HepG2 (cell line): ENCODE results near the gene GRB10. TPM values are rescaled to one million over a fixed set of nuclear protein-coding genes. Genes with fewer than 3 reads are reported as not detected.

Experiments
- ATAC-seq: fragments of 200-7000 bp; cut with Tn5 transposase; 3 replicates; pipeline ENCODE4 v1.9.1; 2020; ENCODE audit warnings: mild to moderate bottlenecking, moderate library complexity
- BruUV-seq: library from RNA; stranded (reverse); fragments of 400-500 nt; replicated peaks from 2 replicates; lab custom pipeline; 2021; lab: Mats Ljungman, UMichigan
- CTCF ChIA-PET: fragments of 300-600 bp; formaldehyde crosslinking; extraction: SDS; loops from one replicate; lab custom pipeline; 2021; ENCODE audit warnings: low total read pairs, inconsistent platforms, low intra/inter-chr PET ratio; lab: Yijun Ruan, JAX
- POLR2A ChIA-PET: fragments of 350-600 bp; sonication (Branson Sonifier 250); formaldehyde crosslinking; loops from one replicate; lab custom pipeline; 2020; ENCODE audit warnings: antibody characterized with exemption, inconsistent platforms; lab: Yijun Ruan, JAX
- DNase-seq: peaks from one replicate; pipeline ENCODE4 v3.0.0-alpha.2; 2015; ENCODE audit warnings: low spot score
- FAIRE-seq: peaks from 3 replicates; lab custom pipeline; 2011; peaks lifted over from hg19 to GRCh38; lab: Jason Lieb, UNC
- H2AFZ ChIP-seq: one replicate; pipeline ENCODE4 v1.6.1; 2011; ENCODE audit warnings: low read length, inconsistent platforms
- H3K27ac ChIP-seq: fragments of 300-600 bp; 3 replicates; pipeline ENCODE4 v1.8.0; 2011; ENCODE audit warnings: mixed run types, mild to moderate bottlenecking, mixed read lengths, low read length, inconsistent platforms; ENCODE audit not compliant: insufficient read depth; ENCODE audit errors: extremely low read length
- H3K27me3 ChIP-seq, 2 experiments: fragments of 200-600 bp in 1 of 2; 2 replicates in 1 of 2; 3 replicates in 1 of 2; pipeline versions ENCODE4 v1.6.0 to v1.8.0; 2011; ENCODE audit warnings: low read length in 2 of 2, mild to moderate bottlenecking in 2 of 2, moderate library complexity in 2 of 2, inconsistent platforms in 1 of 2; ENCODE audit not compliant: insufficient read depth in 2 of 2, control insufficient read depth in 1 of 2
- H3K36me3 ChIP-seq, 2 experiments: fragments of 200-600 bp in 1 of 2; replicated peaks in 1 of 2; 2 replicates in 1 of 2; 3 replicates in 1 of 2; pipeline versions ENCODE4 v1.5.1 to v1.8.0; 2011; ENCODE audit warnings: low read length in 2 of 2, inconsistent platforms in 1 of 2; ENCODE audit not compliant: insufficient read depth in 2 of 2, control insufficient read depth in 1 of 2
- H3K4me1 ChIP-seq: 2 replicates; pipeline ENCODE4 v1.5.1; 2012; ENCODE audit warnings: low read length, inconsistent platforms; ENCODE audit not compliant: insufficient read depth
- H3K4me2 ChIP-seq: 2 replicates; pipeline ENCODE4 v1.6.0; 2011; ENCODE audit warnings: low read depth, low read length, inconsistent platforms
- H3K4me3 ChIP-seq, 3 experiments: fragments of 200-600 bp in 1 of 3; sonication (generic), shearing (Covaris generic) in 1 of 3; replicated peaks in 1 of 3; 2 replicates each; pipeline ENCODE4 v1.5.1; 2011 to 2016; ENCODE audit warnings: low read length in 3 of 3, inconsistent platforms in 2 of 3, low read depth in 2 of 3, mild to moderate bottlenecking in 2 of 3, control low read depth in 1 of 3, mixed read lengths in 1 of 3; ENCODE audit not compliant: insufficient read depth in 1 of 3
- H3K79me2 ChIP-seq: one replicate; pipeline ENCODE4 v1.6.1; 2011; ENCODE audit warnings: low read length, inconsistent platforms; ENCODE audit not compliant: insufficient read depth
- H3K9ac ChIP-seq: 2 replicates; pipeline ENCODE4 v1.6.0; 2011; ENCODE audit warnings: mild to moderate bottlenecking, low read depth, low read length, inconsistent platforms; ENCODE audit not compliant: insufficient read depth
- H3K9me3 ChIP-seq: 2 replicates; pipeline ENCODE4 v1.5.1; 2012; ENCODE audit warnings: mild to moderate bottlenecking, low read length
- H4K20me1 ChIP-seq: 2 replicates; pipeline ENCODE4 v1.6.0; 2011; ENCODE audit warnings: inconsistent platforms, mild to moderate bottlenecking, low read length, moderate library complexity; ENCODE audit not compliant: insufficient read depth
- FOXM1 ChIP-seq: sonication (generic); formaldehyde crosslinking; IDR thresholded peaks from 2 replicates; pipeline ENCODE4 v1.5.0; 2020; ENCODE audit warnings: missing genetic modification reagents
- SNRNP70 ChIP-seq: fragments of 200-400 bp; formaldehyde crosslinking; IDR thresholded peaks from 2 replicates; pipeline ENCODE4 v1.6.1; 2017; ENCODE audit warnings: mild to moderate bottlenecking, low read depth, low read length, moderate library complexity
- TBX3 ChIP-seq: fragments of 450-650 bp; IDR thresholded peaks from 2 replicates; pipeline ENCODE4 v1.6.1; 2017; ENCODE audit warnings: antibody characterized with exemption, mild to moderate bottlenecking, inconsistent platforms, borderline replicate concordance
- ZBTB20 ChIP-seq: sonication (generic); formaldehyde crosslinking; IDR thresholded peaks from 2 replicates; pipeline ENCODE4 v1.8.1; 2023; ENCODE audit warnings: missing genetic modification reagents, low read depth, mild to moderate bottlenecking, borderline replicate concordance
- ZFP1 ChIP-seq: IDR thresholded peaks from 2 replicates; pipeline ENCODE4 v1.6.1; 2016
- ZNF224 ChIP-seq: sonication (generic); formaldehyde crosslinking; IDR thresholded peaks from 2 replicates; pipeline ENCODE4 v1.5.0; 2020; ENCODE audit warnings: mild to moderate bottlenecking, missing genetic modification reagents
- ZNF235 ChIP-seq: sonication (generic); formaldehyde crosslinking; IDR thresholded peaks from 2 replicates; pipeline ENCODE4 v1.8.1; 2023; ENCODE audit warnings: mild to moderate bottlenecking, missing genetic modification reagents, borderline replicate concordance
- ZNF296 ChIP-seq: sonication (generic); formaldehyde crosslinking; conservative IDR thresholded peaks from 2 replicates; pipeline ENCODE4 v1.5.0; 2020; ENCODE audit warnings: mild to moderate bottlenecking, missing genetic modification reagents
- ZNF331 ChIP-seq: sonication (generic); formaldehyde crosslinking; IDR thresholded peaks from 2 replicates; pipeline ENCODE4 v1.4.0; 2020; ENCODE audit warnings: missing genetic modification reagents
- ZNF570 ChIP-seq: sonication (generic); formaldehyde crosslinking; IDR thresholded peaks from 2 replicates; pipeline ENCODE4 v1.4.0; 2020; ENCODE audit warnings: mild to moderate bottlenecking, missing genetic modification reagents, borderline replicate concordance
- WGBS: methylation state at CpG from one replicate; pipeline ENCODE4 v1.1.6; 2017; ENCODE audit warnings: low lambda C conversion rate; 5-methylcytosine and 5-hydroxymethylcytosine counted together
- in situ Hi-C: cut with HindIII; loops from 2 replicates; pipeline ENCODE4 v1.10.0; 2017; ENCODE audit warnings: low pct_unique_long_range_greater_than_20kb; ENCODE audit not compliant: extremely low pct_ligation_motif_present
- intact Hi-C: fragments of 100-400 bp; cut with micrococcal nuclease; formaldehyde crosslinking; loops from one replicate; pipeline ENCODE4 v1.10.0; 2022; ENCODE audit not compliant: unreplicated experiment
- polyA plus RNA-seq, 8 experiments: library from polyadenylated mRNA; depleted of rRNA in 3 of 8; stranded (reverse) in 7 of 8; unstranded in 1 of 8; fragments of >200 nt; fragmentation: Illumina TruSeq in 4 of 8; extraction: Trizol in 4 of 8; gene quantifications; 2 replicates each; pipeline versions ENCODE4 v1.2.1 to v1.2.3, GENCODE V29; 2011 to 2016; ENCODE audit warnings: low read depth in 4 of 8, missing spikeins in 1 of 8, mixed read lengths in 1 of 8; ENCODE audit not compliant: insufficient read depth in 1 of 8
- total RNA-seq, 5 experiments: library from RNA; depleted of rRNA; stranded (reverse); fragments of >200 nt; fragmentation: Illumina TruSeq; extraction: Trizol; gene quantifications; 2 replicates each; pipeline ENCODE4 v1.2.3, GENCODE V29; 2016; ENCODE audit warnings: low read depth in 1 of 5
- TF ChIP-seq, protein P1 (sequence below): sonication (generic); formaldehyde crosslinking; IDR thresholded peaks from 2 replicates; pipeline ENCODE4 v1.9.0; 2021; ENCODE audit warnings: missing genetic modification reagents, borderline replicate concordance
- TF ChIP-seq, protein P2 (sequence below): sonication (generic); formaldehyde crosslinking; IDR thresholded peaks from 2 replicates; pipeline ENCODE4 v1.8.0; 2022; ENCODE audit warnings: missing genetic modification reagents, mild to moderate bottlenecking, borderline replicate concordance

GRB10 gene
- total and polyA plus RNA-seq, 2 of the 13 experiments (the other 11 are each of a cell fraction or from before 2014, with no cell fraction given), result 4.0 to 6.8 TPM

DNA sequence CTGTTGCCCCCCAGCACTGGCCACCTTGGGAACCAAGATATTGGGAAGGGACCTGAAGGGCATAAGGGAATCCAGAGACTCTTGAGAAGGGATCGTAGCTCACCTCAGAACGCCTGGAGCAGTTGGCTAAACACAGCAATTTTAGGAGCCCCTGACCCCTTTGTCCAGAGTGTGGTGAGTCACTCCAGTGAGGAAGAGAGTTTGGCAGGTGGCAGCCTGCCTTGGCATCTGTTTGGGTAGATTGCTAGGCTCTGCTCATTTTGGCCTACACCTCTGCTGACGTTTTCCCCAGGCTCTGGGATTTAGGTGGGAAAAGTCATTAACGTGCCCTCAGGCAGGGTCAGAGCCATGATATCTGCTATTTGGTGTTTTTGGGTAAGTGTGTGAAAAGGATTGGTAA is 100.6 kb downstream of the GRB10 start:
- Histone ChIP-seq H4K20me1 (no peaks in the 10 kb centered on the region), H3K79me2 (no peaks in the 10 kb centered on the region), H2AFZ (no peak overlapping the region), H3K9ac (no peak overlapping the region), H3K27ac (no peak overlapping the region), H3K4me3 (no peak overlapping the region), H3K36me3 (no peaks in the 10 kb centered on the region), H3K4me1 (peaks cover 30% of the 10 kb centered on the region), H3K9me3 (no peaks in the 10 kb centered on the region), H3K27me3 (no peaks in the 10 kb centered on the region), H3K4me2 (no peak overlapping the region)
- ATAC-seq (no peak), FAIRE-seq (no peak), DNase-seq (no peak)
- TF ChIP-seq SNRNP70 (no peak), ZNF296 (CRISPR knock-in tag) (no peak), ZNF235 (CRISPR knock-in tag) (no peak), ZNF570 (CRISPR knock-in tag) (no peak), ZNF331 (CRISPR knock-in tag) (no peak), TBX3 (no peak), FOXM1 (CRISPR knock-in tag) (no peak), ZBTB20 (CRISPR knock-in tag) (no peak), ZNF224 (CRISPR knock-in tag) (no peak), ZFP1 (no peak)
- TF ChIP-seq, protein P1, sequence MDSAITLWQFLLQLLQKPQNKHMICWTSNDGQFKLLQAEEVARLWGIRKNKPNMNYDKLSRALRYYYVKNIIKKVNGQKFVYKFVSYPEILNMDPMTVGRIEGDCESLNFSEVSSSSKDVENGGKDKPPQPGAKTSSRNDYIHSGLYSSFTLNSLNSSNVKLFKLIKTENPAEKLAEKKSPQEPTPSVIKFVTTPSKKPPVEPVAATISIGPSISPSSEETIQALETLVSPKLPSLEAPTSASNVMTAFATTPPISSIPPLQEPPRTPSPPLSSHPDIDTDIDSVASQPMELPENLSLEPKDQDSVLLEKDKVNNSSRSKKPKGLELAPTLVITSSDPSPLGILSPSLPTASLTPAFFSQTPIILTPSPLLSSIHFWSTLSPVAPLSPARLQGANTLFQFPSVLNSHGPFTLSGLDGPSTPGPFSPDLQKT (CRISPR knock-in tag), result no peak
- TF ChIP-seq, protein P2, sequence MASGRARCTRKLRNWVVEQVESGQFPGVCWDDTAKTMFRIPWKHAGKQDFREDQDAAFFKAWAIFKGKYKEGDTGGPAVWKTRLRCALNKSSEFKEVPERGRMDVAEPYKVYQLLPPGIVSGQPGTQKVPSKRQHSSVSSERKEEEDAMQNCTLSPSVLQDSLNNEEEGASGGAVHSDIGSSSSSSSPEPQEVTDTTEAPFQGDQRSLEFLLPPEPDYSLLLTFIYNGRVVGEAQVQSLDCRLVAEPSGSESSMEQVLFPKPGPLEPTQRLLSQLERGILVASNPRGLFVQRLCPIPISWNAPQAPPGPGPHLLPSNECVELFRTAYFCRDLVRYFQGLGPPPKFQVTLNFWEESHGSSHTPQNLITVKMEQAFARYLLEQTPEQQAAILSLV (CRISPR knock-in tag), result no peak
- 46% methylated on average over 2 of the region's 4 CpGs for WGBS
- POLR2A ChIA-PET, result no interaction called here
- in situ Hi-C loops, result loop anchor here (25.0 kb wide), 1 partner anchor 545 kb away; no protein-coding TSS in a partner anchor
- intact Hi-C loops, result no loop called here
- CTCF ChIA-PET, result no interaction called here
- BruUV-seq, result no TSS peak
